GM21423 (cell line): ENCODE data around the gene AUTS2.

Experiments used
- ATAC-seq: cut with Tn5 transposase; IDR thresholded peaks from one replicate; pipeline ENCODE4 v1.9.1; 2021; ENCODE audit warnings: mild to moderate bottlenecking, moderate library complexity; ENCODE audit not compliant: unreplicated experiment

Gene AUTS2

DNA sequence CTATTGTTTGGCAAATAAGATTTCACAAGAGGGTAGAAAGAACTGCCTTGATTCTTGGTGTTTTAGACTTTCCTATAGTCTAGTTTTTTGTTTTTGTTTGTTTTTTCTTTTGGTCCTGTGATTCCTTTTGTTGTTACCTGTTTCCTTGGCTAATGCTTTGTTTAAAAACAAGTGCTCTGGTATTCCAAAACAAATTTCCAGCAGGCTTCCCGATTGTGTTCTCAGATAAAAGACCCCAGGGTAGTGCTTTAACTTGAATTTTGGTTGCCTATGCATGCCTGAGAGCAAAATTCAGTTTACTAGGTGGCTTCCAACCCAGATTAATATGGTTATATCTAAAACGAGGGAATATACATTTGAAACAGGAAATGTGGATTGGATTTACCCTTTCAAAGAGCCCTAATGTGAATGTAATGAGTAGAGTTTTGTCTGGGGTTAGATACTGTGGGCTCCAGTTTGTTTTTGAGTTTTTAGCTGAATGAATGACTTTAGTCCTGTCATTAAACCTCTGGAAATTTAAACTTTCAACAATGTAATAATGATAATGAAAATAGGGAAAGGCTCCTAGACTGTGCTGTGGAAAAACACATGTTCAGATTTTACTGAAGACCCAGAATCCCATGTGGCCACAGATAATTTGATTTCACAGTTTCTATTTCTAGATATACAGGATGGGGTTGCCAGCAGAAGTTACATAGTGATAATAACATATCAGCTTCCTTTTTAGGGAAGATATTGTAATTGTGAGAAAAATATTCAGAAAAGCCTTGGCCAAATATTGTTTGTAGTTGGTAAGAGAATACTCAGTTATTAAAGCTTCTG lies 23.9 kb downstream of the AUTS2 start:
- ATAC-seq, result no peak

DNA sequence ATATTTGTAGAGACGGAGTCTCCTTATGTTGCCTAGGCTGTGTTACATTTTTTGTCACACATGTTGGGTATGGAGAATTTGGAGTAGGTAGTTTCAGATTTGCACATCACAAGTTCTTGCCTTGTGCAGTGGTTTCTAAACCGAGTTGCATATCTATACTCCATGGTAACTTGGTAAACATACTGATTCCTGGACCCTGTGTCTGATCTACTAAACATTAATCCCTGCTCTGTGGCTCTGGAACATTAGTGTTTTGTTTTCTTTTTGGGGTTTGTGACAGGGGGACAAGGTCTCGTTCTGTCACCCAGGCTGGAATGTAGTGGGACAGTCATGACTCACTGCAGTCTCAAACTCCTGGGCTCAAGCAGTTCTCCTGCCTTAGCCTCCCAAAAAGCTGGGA lies 24.7 kb downstream of the AUTS2 start:
- no peak for ATAC-seq

DNA sequence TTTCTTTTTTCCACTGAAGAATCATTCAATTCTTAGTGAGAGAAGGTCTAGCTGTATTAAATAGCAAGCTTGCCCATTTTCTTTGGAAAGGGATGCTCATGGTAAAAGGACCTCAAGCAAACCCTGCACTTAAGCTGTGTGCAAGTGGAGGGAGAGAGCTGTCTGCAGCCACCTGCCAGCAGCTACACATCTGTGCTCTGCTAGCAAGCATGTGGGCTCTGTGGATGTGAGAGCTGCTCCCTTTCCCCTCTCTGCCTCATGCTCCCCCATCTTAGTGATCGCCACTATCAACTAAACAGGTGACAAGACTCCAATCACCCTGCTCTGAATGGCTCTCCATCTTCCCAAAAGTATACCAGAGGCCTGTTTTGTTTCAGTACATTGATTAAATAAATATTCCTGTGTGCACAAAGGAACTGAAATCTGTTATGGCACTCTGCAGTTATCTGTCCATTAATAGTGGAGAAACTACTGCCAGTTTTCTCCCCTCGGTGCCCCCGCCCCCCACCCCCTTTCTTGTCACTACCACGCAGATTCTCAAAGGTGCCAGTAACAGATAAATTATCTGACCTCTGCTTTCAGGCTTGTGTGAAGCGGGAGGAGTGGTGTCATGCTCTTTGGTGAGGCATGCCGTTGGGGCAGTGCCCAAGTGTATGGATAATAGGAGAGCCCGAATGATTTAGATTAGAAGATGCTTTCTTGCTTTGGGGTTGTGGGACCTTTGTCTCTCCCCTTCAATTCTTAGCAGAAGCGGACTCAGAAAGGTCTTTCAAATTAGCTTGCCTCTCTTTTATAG lies 26.4 kb downstream of the AUTS2 start:
- no peak for ATAC-seq

DNA sequence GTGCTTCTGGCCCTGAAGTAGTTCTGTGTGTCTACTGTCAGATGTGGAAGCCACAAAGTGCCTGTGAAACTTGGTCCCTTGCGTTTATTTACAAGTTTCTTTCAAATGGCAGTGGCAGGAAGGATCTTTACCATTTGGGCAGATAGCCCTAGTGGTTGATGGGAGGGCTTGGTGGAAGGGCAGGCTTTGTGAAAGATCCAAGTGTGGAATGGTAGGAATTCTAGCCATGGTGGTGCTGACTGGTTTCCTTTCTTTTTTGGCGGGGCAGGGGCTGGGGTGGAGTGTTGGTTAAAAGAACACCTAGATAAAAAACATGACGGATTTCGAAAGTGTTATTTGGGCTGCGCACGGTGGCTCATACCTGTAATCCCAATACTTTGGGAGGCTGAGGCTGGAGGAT lies 27.0 kb downstream of the AUTS2 start:
- no peak for ATAC-seq

DNA sequence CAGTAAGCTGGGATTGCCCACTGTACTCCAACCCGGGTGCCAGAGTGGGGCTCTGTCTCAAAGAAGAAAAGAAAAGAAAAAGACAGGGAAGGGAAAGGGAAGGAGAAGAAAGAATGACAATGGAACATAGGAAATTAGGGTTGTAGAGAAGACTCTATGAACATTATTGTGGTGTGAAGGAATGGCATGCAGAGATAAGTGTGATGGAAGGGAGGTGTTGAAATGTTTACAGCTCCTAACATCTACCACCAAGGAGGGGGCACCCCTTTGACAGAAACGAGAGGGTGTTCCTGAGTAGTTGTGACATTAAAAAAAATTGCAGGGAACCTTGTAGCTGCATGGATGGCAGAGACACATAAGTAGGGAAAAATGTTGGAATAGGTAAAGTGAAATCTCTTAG lies 27.5 kb downstream of the AUTS2 start:
- ATAC-seq, result no peak

DNA sequence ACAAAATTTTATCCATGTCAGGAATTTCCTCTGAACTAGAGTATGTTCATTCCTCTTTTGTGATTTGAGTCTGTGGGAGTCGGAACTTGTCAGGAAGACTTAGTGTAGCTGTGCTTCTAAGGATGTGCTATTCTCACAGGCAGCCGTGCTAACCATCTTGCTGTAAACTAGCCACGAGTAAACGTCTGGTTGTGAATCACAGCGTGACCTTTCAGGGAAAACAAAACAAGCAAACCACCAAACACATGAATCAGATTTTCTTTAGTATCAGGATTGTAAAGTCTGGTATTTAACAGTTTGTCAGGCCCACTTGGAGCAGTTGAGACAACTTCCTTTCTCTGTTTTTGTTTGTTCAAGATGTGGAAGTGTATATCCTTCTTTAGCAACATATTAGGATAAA lies 32.0 kb downstream of the AUTS2 start:
- no peak for ATAC-seq

DNA sequence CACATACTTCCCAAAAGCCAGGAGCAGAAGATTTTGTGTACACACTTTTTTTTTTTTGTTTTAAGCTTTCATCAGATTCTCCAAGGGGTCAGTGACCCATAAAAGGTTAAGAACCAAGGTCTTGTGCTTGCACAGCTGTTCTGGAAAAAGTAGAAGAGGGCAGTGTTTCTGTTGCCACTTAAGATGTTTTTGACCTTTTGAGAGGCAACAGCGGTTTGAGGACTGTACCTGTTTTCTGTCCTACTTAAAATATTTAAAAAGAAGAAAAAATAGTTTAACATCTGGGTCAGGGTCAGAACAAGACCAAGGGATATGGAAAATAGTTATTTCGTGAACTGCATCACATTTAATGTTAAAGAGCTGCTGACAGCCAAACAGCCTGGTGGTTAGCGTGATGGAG lies 32.9 kb downstream of the AUTS2 start:
- no peak for ATAC-seq

DNA sequence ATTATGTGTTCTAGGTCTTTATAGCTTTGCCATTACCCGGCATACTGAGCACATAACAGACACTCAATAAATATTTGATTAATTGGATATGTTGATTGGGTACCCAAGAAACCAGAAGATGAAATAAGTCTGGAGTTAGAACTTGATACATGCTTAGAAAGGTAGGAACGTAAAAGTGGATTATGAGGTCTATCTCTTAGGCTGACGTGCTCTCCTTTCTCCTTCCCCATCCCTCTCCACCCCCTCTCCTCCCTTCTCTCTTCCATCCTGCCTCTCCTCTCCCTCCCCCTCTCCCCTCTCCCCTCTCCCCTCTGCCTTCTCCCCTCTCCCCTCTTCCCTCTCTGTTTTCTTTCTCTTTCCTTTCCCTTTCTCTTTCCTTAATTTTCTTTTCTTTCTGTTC lies 34.0 kb downstream of the AUTS2 start:
- ATAC-seq, result no peak

DNA sequence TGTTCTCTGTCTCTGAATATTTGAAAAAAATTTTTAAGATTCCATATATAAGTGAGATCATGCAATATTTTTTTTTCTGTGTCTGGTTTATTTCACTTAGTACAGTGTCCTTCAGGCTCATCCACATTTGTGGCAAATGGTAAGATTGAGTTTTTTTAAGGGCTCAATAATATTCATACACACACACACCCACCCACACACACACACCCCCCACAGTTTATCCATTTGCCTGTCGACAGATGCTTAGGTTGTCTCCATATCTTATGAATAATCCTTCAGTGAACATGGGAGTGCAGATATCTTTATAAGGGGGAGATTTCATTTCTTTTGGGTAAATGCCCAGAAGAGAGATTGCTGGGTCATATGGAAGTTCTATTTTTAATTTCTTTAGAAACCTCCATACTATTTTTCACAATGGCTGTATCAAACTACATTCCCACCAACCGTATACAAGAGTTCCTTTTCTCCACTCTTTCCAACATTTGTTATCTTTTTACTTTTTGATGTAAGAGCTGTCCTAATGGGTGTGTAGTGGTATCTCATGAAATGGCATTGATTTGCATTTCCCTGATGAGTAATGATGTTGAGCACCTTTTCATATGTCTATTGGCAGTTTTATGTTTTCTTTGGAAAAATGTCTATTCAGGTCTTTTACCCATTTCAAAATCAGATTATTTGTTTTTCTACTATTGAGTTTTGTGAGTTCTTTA lies 35.0 kb downstream of the AUTS2 start:
- ATAC-seq, result no peak

DNA sequence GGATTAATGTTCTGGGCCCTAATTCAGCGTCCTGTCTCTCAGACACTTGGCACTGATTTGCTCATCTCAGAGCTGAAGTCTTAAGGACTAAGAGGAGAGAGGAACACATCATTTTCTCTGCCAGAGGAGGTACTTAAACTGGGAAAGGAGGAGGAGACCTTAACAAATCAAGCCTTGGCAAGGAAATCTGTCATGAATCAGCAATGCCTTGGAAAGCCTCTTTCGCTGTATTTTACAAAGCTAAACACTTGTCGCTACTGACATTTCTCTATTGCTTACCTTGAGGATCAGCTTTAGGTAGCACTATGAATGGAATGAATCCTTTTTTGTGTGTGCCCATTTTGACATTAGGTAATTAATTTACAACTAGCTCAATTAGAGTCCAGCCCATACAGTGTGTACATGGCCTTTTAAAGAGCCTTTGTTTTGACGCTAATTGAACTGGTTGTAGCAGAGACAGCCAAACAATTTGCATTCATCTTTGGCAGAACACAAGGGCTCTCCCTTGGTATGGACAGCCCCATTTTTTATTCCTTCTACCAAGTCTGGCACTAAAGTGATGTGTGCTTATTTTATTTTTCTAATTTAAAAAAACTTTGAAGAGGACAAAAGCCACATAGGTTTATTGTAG lies 37.4 kb downstream of the AUTS2 start:
- ATAC-seq, result no peak

DNA sequence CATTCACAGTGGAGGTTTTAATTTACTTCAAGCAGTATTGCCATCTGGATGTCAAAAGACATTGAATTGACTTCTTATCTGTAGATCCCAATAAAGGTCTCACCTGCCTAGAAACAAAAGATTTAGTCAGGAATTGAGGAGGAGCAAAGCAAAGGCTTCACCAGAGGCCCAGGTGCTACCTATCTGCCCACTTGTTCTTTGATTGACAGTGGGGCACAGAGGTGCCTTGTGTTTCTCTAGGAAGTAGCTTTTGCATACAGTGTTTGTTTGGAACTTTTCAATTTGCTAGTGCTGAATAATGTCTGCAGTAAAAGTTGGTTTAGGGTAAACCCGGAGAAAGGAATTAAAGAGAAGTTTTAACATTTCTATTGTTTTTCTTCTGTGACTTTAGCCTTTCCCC lies 40.4 kb downstream of the AUTS2 start:
- ATAC-seq, result no peak

DNA sequence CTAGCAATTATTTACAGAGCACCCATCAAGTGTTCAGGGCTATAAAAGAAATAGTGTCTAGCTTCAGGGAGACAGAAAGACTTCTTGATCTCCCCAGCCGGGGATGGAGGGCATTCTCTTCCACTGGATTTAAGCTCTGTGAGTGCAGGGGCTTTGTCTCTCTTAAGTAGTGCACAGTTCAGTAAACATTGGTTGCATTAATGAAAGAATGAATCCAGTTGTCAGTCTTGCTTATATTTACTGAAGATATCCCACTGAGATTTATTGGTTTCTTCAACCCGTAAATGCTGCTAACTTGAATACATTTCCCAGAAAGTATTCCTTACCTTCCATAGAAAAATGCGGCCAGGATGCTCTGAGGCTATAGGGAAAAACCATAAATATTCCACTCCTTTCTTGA lies 41.9 kb downstream of the AUTS2 start:
- no peak for ATAC-seq

DNA sequence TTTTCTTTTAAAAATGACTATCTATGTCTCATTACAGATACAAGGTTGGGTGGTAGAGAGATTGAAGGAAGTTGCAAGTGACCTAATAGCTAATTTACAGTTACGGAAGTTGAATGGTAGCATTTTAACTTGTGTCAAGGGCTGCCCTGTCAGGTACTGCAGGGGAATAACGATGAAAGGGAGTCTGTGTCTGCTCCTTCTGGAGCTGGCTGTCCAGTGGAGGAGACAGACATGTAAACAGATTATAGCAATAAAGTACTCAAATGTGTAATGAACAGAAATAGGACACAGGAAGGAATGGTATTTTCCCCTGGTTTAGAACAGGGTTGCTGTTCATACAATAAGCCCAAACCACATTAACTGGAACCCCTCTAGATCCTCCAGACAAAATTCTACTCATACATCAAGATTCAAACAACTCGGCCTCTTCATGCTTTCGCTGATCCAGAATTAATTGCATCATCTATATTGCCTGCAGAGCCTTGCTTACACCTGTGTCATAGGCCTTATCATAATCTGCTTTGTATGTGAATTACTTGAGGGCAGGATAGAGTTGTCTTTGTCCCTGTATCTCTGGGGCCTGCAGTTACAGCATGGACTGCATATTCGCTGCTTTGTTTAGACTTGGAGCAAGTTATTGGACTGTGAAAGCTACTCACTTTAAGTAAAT lies 42.8 kb downstream of the AUTS2 start:
- ATAC-seq, result no peak

DNA sequence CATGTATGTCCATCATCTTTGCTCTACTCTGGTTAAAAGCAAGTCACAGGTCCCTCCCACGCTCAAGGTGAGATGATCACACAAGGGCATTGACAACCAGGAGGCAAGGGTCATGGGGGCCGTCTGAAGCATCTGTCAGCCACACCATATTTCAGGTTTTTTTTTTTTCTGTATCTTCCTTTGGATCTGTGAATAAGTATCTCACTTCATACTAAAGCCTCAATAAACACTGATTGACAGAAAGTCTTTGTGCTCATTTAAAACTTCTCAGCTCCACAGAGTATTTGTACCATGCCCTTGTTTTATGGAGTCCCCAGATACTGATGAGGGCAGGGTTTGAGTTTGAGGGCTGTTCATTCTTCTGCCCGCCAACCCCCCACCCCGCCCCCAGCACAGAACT lies 45.0 kb downstream of the AUTS2 start:
- ATAC-seq, result no peak

DNA sequence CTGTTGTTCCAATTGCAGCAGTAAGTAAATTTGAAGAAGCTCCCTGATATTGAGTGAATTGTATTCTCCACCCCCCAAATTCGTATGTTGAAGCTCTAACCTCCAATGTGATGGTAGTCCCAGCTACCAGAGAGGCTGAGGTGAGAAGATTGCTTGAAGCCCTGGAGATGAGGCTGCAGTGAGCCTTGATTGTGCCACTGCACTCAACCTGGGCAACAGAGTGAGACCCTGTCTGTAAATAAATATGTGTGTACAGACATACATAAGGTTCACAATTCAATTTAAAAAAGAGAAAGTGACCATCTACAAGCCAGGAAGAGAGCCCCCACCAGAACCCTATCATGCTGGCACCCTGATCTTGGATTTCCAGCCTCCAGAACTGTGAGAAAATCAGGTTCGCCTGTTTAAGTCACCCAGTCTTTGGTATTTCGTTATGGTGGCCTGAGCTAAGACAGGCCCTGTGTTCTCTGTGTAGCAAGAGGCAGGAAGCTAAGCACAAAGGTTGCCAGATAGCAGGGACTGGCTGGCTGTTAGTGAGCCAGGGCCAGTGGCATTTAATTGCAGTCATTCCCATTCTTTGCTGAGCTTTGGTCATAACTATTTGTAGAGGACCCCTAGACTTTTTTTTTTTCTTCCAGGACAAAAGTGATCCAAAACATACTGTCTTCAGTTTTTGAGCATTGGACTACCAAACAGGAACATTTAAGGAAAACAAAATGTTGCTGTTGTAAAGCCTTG lies 45.6 kb downstream of the AUTS2 start:
- ATAC-seq, result no peak

DNA sequence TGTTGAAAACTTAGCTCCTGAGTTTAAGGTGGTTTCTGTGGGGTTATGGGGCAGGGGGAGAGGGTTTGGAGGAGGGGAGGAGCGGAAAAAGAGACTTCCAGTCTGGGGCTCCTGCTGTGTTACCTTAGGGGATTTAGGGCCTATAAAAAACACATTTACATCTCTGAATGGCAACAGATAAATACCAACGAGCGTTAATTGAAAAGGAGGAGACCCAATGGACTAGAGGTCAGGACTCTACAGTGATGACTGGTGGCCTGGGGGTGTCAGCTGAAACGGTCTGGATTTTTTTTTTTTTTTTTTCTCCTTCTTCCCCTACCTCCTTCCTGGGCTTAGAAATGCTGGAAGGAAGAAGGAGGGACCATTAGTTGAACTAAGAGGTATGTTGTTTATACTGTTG lies 47.4 kb downstream of the AUTS2 start:
- no peak for ATAC-seq

DNA sequence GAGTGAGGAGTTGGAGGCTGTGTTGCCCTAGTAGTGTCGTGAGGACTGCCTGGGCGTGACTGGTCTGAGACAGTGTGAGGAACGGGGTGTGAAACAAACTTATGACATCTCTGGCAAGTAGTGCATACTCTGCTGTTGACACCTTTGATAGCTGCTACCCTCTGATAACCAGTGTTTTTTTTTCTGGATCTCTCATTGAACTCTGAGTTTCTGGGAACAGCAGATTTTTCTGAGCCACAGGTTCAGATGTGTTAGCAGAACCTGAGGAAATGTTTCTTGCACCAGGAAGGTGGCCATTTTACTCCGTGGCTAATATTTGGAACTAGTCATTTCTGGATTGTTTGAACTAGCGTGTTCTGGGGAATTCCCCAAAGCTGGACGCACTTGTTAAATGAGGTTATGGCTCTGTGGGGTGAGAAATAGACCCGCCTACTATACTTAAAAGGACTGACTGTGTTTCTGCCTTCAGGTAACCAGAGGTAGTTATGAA lies 52.9 kb downstream of the AUTS2 start:
- ATAC-seq, result peak; percentile 75

DNA sequence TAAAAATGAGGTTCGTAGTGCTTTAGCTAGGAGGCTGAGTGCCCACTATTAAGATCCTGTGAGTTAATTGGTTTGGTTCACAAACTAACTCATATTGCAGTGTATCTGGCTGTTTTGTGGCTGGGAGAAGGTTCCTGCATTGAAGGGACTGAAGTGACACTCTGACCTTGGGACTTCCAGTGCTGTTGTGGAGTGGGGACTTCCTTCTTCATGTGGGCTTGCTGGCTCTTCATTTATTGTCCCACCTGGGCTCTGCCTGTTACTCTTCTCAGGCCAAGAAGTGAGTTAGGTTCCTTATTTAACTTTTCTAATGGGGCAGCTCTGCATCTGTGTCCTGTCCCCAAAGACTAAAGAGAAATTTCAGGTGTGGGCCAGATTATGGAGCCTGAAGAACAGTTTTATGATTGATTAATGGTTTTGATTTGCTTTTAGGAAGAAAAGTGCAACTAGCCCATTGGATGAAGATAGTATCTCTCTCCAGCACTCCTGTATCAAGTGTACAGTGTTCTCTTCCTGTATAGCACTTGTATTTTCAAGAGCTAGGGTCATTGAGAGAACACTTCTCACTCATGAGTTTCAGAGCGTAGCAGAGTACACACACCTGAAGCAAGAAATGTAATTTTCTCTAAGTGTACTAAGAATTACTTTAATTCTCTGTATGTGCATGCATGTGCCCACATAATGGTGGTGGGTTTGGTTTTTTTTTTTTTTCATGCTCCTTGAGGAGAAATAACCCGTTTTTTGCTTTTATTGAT lies 54.8 kb downstream of the AUTS2 start:
- no peak for ATAC-seq

DNA sequence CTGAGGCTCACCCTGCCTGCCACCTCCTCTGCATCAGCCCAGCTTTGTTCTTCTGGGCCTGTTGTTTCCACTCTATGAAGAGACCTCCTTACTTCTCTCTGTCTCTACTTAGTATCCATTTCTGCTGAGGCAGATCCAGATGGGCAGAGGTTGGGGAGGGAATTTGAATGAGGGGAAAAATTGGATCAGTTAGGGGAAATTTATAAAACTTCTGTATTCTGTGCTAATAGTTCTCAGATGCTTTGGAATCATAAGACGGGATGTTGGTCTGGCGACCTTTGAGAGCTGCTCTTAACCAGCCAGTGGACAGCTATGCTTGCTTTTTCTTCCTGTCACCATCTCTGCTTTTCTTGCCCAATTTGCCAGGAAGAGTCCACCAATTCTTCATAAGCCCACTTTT lies 55.5 kb downstream of the AUTS2 start:
- ATAC-seq, result no peak
